Measurements from ENCODE around the gene DENND4C. TPM values are rescaled to one million over a fixed set of nuclear protein-coding genes. Genes with fewer than 3 reads are reported as not detected.

Gene DENND4C
- total RNA-seq, 2 donors from 2014 or later: 56.4 to 91.4 TPM

DNA sequence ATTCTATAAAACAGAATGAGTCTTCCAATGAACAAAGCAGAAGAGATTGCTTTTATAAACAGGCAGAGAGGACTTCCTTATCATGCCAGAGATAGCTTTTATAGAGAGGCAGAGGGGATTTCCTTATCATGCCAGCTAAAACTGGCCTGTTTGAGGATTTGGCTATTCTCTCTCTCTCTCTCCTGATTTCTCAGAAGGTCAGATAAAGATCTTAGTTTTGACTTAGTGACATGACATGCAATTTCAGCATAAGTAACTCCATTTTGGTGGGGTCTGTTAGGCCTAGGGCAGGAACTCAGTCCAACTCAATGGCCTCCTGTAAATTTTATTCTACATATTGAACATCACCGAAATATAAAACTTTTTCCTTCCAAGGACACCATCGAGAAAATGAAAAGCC is 31.5 kb upstream of the DENND4C start:
- H3K4me3 ChIP-seq: no peak overlapping the region
- no peak overlapping the region for H3K27ac ChIP-seq
- H3K9me3 ChIP-seq: no peaks in the 10 kb centered on the region
- no peak overlapping the region for H3K9ac ChIP-seq (ENCODE audit: low read depth in 2 of 2, low read length in 2 of 2)
- no peak for DNase-seq
- no peaks in the 10 kb centered on the region for H3K27me3 ChIP-seq
- intact Hi-C loops (cut with DNase I): no loop called here
- TF ChIP-seq, protein P1, sequence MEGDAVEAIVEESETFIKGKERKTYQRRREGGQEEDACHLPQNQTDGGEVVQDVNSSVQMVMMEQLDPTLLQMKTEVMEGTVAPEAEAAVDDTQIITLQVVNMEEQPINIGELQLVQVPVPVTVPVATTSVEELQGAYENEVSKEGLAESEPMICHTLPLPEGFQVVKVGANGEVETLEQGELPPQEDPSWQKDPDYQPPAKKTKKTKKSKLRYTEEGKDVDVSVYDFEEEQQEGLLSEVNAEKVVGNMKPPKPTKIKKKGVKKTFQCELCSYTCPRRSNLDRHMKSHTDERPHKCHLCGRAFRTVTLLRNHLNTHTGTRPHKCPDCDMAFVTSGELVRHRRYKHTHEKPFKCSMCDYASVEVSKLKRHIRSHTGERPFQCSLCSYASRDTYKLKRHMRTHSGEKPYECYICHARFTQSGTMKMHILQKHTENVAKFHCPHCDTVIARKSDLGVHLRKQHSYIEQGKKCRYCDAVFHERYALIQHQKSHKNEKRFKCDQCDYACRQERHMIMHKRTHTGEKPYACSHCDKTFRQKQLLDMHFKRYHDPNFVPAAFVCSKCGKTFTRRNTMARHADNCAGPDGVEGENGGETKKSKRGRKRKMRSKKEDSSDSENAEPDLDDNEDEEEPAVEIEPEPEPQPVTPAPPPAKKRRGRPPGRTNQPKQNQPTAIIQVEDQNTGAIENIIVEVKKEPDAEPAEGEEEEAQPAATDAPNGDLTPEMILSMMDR (IDR thresholded peaks at IDR 0.05): no peak
- no peaks in the 10 kb centered on the region for H3K36me3 ChIP-seq
- peaks cover 4% of the 10 kb centered on the region for H3K4me1 ChIP-seq

- Histone ChIP-seq H3K4me1 (peaks cover 4% of the 10 kb centered on the region), H3K27ac (no peak overlapping the region), H3K9ac (ENCODE audit: low read depth in 2 of 2, low read length in 2 of 2) (no peak overlapping the region), H3K36me3 (no peaks in the 10 kb centered on the region), H3K4me3 (no peak overlapping the region), H3K27me3 (no peaks in the 10 kb centered on the region), H3K9me3 (no peaks in the 10 kb centered on the region)
- DNase-seq: no peak
- TF ChIP-seq, protein P1 (IDR thresholded peaks at IDR 0.05): no peak
- intact Hi-C loops (cut with DNase I): no loop called here
These were observed 30.3 kb upstream of the DENND4C start for GRCh38 chr9:19200229-19200628.

GRCh38 chr9:19201899-19202891 is 28.3 kb upstream of the DENND4C start:
- no peak overlapping the region for H3K4me3 ChIP-seq
- DNase-seq: peak; percentile 81
- H3K9ac ChIP-seq (ENCODE audit: low read depth in 2 of 2, low read length in 2 of 2): peak overlapping the region in 1 of 2 donors; percentile 55
- peak overlapping the region; percentile 64 for H3K27ac ChIP-seq
- intact Hi-C loops (cut with DNase I): no loop called here
- H3K27me3 ChIP-seq: no peaks in the 10 kb centered on the region
- H3K36me3 ChIP-seq: no peaks in the 10 kb centered on the region
- peaks cover 4% of the 10 kb centered on the region for H3K4me1 ChIP-seq
- TF ChIP-seq, protein P1 (IDR thresholded peaks at IDR 0.05): no peak
- no peaks in the 10 kb centered on the region for H3K9me3 ChIP-seq

DNA sequence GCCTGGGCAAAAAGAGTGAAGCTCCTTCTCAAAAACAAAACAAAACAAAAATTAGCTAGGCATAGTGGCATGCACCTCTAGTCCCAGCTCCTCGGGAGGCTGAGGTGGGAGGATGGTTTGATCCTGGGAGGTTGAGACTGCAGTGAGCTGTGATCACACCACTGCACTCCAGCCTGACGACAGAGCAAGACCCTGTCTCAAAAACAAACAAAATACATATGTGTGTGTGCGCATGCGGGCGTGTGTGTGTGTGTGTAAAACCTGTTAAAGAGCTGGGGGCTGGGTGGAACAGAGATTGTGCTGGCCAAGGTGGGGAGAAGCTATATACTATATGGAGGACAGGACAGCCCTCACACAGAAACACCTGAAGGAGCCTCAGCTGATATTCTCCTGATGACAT is 27.4 kb upstream of the DENND4C start:
- H3K9me3 ChIP-seq: no peaks in the 10 kb centered on the region
- no peak overlapping the region for H3K4me3 ChIP-seq
- H3K36me3 ChIP-seq: no peaks in the 10 kb centered on the region
- no peaks in the 10 kb centered on the region for H3K27me3 ChIP-seq
- DNase-seq: no peak
- intact Hi-C loops (cut with DNase I): no loop called here
- H3K27ac ChIP-seq: peak overlapping the region; percentile 26
- TF ChIP-seq, protein P1 (IDR thresholded peaks at IDR 0.05): no peak
- H3K4me1 ChIP-seq: peaks cover 4% of the 10 kb centered on the region
- no peak overlapping the region for H3K9ac ChIP-seq (ENCODE audit: low read depth in 2 of 2, low read length in 2 of 2)

- Histone ChIP-seq H3K27ac (no peak overlapping the region), H3K9ac (ENCODE audit: low read depth in 2 of 2, low read length in 2 of 2) (no peak overlapping the region), H3K4me3 (no peak overlapping the region), H3K27me3 (no peaks in the 10 kb centered on the region), H3K4me1 (no peaks in the 10 kb centered on the region), H3K9me3 (no peaks in the 10 kb centered on the region), H3K36me3 (no peaks in the 10 kb centered on the region)
- TF ChIP-seq, protein P1 (IDR thresholded peaks at IDR 0.05): no peak
- intact Hi-C loops (cut with DNase I): no loop called here
- no peak for DNase-seq
These were observed 21.8 kb upstream of the DENND4C start for GRCh38 chr9:19208653-19209052.
